Measurements from ENCODE around the gene EFCAB11. TPM values are rescaled to one million over a fixed set of nuclear protein-coding genes. Genes with fewer than 3 reads are reported as not detected.

EFCAB11 gene
- total RNA-seq, 6 experiments from 2014 or later: 1.7 to 4.7 (median 3.2) TPM

DNA sequence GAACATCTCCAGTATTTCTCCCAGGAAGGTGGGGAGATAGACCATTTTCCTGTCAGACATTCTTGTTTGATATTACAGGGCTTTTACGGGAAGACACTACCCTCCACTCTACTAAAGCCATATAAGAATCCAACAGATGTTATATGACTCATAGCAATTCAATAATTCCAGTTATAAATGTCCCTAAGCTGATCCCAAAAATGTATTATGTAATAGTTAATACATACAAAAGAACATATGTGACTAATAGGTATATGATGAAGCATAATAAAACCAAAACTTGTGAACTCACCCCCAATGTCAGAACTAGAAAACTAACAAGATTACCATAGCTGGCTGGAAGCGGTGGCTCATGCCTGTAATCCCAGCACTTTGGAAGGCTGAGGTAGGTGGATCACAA, 84.2 kb downstream of the EFCAB11 start:
- Histone ChIP-seq H3K36me3 (no peaks in the 10 kb centered on the region), H3K4me3 (no peak overlapping the region), H3K9me3 (peaks cover 0 to 3% (median 0%) of the 10 kb centered on the region in 4 donors), H3K27ac (no peak overlapping the region), H3K27me3 (no peaks in the 10 kb centered on the region), H3K4me1 (peaks cover 0 to 11% (median 0%) of the 10 kb centered on the region in 4 donors)
- ATAC-seq (no peak), DNase-seq (no peak)
- TF ChIP-seq, protein P1, sequence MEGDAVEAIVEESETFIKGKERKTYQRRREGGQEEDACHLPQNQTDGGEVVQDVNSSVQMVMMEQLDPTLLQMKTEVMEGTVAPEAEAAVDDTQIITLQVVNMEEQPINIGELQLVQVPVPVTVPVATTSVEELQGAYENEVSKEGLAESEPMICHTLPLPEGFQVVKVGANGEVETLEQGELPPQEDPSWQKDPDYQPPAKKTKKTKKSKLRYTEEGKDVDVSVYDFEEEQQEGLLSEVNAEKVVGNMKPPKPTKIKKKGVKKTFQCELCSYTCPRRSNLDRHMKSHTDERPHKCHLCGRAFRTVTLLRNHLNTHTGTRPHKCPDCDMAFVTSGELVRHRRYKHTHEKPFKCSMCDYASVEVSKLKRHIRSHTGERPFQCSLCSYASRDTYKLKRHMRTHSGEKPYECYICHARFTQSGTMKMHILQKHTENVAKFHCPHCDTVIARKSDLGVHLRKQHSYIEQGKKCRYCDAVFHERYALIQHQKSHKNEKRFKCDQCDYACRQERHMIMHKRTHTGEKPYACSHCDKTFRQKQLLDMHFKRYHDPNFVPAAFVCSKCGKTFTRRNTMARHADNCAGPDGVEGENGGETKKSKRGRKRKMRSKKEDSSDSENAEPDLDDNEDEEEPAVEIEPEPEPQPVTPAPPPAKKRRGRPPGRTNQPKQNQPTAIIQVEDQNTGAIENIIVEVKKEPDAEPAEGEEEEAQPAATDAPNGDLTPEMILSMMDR (IDR thresholded peaks at IDR 0.05): no peak
- intact Hi-C loops (cut with DNase I): no loop called here
- 90% methylated on average over 2 of the region's 2 CpGs for WGBS (ENCODE audit: insufficient coverage, low coverage, low lambda C conversion rate, missing lambda C conversion rate)

DNA sequence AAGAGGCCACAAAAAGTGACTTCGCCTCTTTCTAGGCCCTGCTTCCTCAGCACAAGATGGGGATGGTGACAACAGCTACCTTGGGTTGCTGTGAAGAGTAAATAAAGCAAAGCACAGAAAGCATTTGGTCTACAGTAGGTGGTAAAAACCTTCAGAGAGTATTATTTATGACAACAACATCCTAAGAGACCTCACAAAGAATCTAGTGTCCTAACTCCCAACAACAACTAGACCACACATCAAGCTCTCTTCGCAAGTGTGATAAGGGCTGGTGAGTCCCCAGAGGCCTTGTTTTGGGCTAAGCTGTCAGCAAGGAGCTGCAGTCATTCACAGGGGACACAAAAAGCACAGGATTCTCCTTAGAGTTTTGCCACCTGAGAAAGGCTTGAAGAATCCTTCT, 84.9 kb downstream of the EFCAB11 start:
- Histone ChIP-seq H3K9me3 (peaks cover 0 to 3% (median 0%) of the 10 kb centered on the region in 4 donors), H3K4me1 (peaks cover 0 to 11% (median 0%) of the 10 kb centered on the region in 4 donors), H3K36me3 (no peaks in the 10 kb centered on the region), H3K4me3 (no peak overlapping the region), H3K27ac (no peak overlapping the region), H3K27me3 (no peaks in the 10 kb centered on the region)
- intact Hi-C loops (cut with DNase I): no loop called here
- 100% methylated on average over 1 of the region's 2 CpGs for WGBS (ENCODE audit: insufficient coverage, low coverage, low lambda C conversion rate, missing lambda C conversion rate)
- TF ChIP-seq, protein P1 (IDR thresholded peaks at IDR 0.05): no peak
- TF ChIP-seq POLR2A (IDR thresholded peaks at IDR 0.05): no peak
- ATAC-seq (no peak), DNase-seq (no peak)

DNA sequence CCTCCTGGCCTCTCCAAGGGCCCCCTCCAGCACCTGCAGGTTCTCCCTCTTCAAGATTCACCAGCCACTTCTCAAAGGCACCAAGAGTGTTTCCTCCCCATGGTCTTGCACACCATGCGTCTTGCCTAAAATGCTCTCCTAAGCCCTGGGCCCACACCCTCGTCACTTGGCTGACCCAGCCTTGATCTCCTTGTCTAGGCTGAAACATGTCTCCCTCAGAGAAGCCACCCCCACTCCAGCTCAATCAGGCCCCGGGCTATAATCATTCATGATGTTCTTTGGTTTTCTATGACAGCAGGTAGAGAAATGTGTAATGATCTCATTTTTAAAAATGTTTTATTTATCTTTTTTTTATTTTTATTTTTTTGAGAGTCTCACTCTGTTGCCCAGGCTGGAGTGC, 88.1 kb downstream of the EFCAB11 start:
- no peak for ATAC-seq
- no peak overlapping the region for H3K27ac ChIP-seq
- H3K9me3 ChIP-seq: peaks cover 0 to 3% (median 0%) of the 10 kb centered on the region in 4 donors
- H3K36me3 ChIP-seq: no peaks in the 10 kb centered on the region
- no peak for DNase-seq
- 83% methylated on average over 2 of the region's 3 CpGs for WGBS (ENCODE audit: insufficient coverage, low coverage, low lambda C conversion rate, missing lambda C conversion rate)
- intact Hi-C loops (cut with DNase I): no loop called here
- no peaks in the 10 kb centered on the region for H3K27me3 ChIP-seq
- H3K4me3 ChIP-seq: no peak overlapping the region
- H3K4me1 ChIP-seq: peaks cover 0 to 4% (median 0%) of the 10 kb centered on the region in 4 donors
- TF ChIP-seq POLR2A (IDR thresholded peaks at IDR 0.05): no peak
- TF ChIP-seq, protein P1 (IDR thresholded peaks at IDR 0.05): no peak

DNA sequence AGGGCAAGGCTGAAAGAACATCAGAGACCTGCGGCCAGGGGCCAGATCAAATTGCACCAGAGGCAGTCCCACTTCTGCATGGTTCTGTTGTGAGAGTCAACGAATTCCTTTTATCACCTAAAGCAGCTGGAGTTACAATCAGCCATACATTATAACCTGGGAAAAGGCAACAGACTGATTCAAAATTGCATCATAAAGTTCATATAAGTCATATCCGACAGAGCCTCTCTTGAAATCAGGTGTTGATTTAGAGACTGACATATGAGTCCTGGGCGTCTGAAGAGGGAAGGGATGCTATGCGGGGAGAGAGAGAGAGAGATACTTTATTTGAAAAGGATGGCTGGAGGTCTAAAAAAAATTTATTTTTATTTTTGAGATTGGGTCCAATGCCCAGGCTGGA, 89.4 kb downstream of the EFCAB11 start:
- 91% methylated on average over 4 of the region's 5 CpGs for WGBS (ENCODE audit: insufficient coverage, low coverage, low lambda C conversion rate, missing lambda C conversion rate)

More for the DNA sequence above, 89.4 kb downstream of the EFCAB11 start:
- Histone ChIP-seq H3K9me3 (peaks cover 0 to 3% (median 0%) of the 10 kb centered on the region in 4 donors), H3K27ac (no peak overlapping the region), H3K4me1 (peaks cover 0 to 4% (median 0%) of the 10 kb centered on the region in 4 donors), H3K4me3 (no peak overlapping the region), H3K27me3 (no peaks in the 10 kb centered on the region), H3K36me3 (no peaks in the 10 kb centered on the region)
- no peak for DNase-seq
- no peak for ATAC-seq
- intact Hi-C loops (cut with DNase I): no loop called here
- TF ChIP-seq, protein P1 (IDR thresholded peaks at IDR 0.05): no peak
- no peak for TF ChIP-seq POLR2A (IDR thresholded peaks at IDR 0.05)
